GM23248 (cell line): Measurements from ENCODE around the gene SLITRK4.

Experiments used
- EZH2 ChIP-seq: fragments of 200-600 bp; sonication (generic); IDR thresholded peaks from 2 replicates; pipeline ENCODE4 v1.6.1; 2018; ENCODE audit warnings: antibody characterized with exemption, mild to moderate bottlenecking; ENCODE audit not compliant: insufficient read depth, poor library complexity, severe bottlenecking
- EZH2phosphoT487 ChIP-seq: fragments of 200-600 bp; sonication (generic); IDR thresholded peaks from 2 replicates; pipeline ENCODE4 v1.6.1; 2018; ENCODE audit warnings: antibody characterized with exemption, moderate library complexity, mild to moderate bottlenecking, low read depth; ENCODE audit not compliant: insufficient read depth

- no peak for TF ChIP-seq EZH2
- no peak for TF ChIP-seq EZH2phosphoT487
Measured at GRCh38 chrX:143636831-143637230, 930 bp upstream of the SLITRK4 start.
